Activated CD4-positive, CD25-positive, alpha-beta regulatory T cell treated with anti-CD3 and anti-CD28 coated beads, Interleukin-2, amount 50 U/mL, for 72 hours (primary cell): ENCODE results near the gene RASIP1.
"Not testable (repeated sequence)": the region's sequence is repeated elsewhere in the genome, so short reads cannot be mapped to it uniquely, and the experiment has no call there.

Experiments used
- DNase-seq: peaks from one replicate; pipeline ENCODE4 v3.0.0; 2021

The RASIP1 gene

DNA sequence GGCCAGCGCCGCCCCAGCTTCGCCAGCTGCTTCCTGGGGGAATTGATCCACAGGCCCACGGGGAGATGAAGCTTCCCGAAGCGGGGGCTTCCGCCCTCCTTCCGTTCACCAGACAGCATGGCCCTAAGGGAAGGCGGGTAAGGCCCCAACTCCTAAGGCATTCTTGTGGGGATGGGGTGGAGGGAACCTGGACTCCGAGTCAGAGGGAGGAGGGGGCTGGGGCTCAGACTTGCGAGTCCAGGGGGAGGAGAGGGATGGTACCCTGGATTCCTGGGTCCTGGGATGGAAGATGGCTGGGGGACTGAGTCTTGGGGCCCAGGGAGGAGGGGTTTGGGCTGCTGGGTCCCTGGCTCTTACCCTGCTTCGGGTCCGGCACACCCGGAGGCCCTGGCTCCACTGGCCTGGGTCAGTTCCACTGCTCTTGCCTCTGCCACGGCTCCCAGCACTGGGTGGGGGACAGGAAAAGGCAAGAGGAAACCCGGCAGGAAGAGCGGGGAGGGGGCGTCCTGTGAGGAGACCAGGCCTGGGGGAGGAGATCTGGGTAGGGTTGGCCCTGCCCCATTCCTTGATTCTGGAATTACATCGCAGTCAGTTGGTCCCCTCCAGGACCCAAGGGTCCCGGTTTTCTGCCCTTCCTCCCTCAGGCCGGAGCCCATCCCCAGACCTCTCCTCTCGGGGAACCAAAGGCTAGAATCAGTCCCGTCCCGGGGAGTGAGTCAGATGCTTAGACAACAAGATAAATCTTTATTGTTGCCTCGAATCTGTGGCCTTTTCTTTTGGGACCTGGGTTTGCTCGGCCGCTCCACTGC, at the start of gene RASIP1:
Gene RASIP1 (minus strand): TSS at position 447 of the 809 bp plus-strand sequence. CDS start 328 bp downstream, at position 119.
- DNase-seq = no peak

DNA sequence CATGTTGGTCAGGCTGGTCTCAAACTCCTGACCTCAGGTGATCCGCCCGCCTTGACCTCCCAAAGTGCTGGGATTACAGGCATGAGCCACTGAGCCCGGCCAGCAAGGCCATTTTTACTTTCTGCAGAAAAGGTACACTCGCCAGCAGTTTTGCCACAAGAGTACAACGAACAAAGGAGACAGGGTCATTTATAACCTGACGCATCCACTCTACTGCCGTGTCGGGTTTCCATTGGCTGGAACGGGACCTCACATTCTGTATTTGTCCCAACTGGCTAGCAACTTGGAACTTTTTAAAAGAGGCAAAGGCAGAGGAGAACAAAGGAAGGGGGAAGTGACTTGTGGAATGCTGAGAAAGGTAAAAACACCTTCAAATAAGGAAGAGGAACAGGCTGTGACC, 46.9 kb upstream of the RASIP1 start:
- not testable (repeated sequence) for DNase-seq

- not testable (repeated sequence) for DNase-seq
Observed at GRCh38 chr19:48786422-48786821, 46.0 kb upstream of the RASIP1 start.

DNA sequence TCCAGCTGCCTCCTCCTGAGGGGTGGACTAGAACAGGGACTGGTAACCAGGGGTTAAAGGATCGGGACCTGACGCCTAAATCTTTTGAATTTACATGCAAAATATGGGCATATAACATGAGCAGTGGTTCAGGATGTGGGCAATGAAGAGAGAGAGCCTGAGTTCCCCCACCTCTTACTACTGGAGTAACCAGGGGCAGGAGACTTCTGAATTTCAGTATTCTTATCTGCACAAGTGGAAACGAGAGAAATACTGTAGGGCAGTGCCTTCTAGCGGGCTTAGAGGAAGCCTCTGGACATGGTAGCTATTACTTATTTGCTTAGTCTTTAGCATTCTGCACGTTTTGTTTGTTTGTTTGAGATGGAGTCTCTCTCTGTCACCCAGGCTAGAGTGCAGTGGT, 44.1 kb upstream of the RASIP1 start:
- DNase-seq = no peak

DNA sequence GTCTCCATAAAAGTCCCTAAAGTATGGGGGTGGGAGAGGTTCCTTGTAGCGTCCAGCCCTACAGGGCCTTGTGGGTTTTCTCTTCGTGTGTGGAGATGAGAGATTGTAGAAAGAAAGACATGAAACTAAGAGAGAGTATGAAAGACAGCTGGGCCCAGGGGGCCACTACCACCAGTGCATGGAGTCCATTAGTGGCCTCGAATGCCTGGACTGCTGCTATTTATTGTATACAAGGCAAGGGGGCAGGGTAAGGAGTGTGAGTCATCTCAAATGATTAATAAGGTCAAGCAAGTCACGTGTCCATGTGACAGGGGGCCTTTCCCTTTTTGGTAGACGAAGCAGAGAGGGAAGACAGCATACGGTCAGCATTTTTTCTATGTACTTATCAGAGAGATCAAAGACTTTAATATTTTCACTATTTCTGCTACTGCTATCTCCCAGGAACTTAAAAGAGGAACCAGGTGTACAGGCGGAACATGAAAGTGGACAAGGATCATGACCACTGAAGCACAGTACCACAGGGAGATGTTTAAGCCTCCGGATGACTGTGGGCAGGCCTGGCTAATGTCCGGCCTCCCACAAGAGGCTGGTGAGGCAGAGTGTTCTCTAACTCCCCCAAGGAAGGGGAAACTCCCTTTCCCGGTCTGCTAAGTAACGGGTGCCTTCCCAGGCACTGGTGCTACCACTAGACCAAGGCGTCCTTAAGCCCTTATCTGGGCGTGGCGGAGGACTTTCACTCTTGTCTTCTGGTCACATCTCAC, 40.4 kb upstream of the RASIP1 start:
- no peak for DNase-seq

DNA sequence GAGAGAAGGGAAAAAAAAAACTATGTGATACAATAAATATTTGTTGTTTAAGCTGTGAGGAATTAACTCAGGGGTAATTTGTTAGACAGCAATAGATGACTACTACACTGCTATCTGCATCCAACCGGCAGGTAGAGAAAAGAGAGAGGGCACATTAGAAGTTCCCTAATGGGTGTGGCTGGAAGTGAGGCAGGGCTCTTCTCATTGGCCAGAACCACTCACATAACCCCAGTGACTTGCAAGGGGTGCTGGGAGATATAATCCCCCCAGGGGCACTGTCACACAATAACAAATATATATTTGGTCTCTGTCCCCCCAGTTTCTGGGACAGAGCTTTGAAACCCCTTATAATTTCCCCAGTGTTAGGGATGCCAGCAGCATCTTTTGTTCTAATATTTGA, 39.2 kb upstream of the RASIP1 start:
- DNase-seq = no peak

DNA sequence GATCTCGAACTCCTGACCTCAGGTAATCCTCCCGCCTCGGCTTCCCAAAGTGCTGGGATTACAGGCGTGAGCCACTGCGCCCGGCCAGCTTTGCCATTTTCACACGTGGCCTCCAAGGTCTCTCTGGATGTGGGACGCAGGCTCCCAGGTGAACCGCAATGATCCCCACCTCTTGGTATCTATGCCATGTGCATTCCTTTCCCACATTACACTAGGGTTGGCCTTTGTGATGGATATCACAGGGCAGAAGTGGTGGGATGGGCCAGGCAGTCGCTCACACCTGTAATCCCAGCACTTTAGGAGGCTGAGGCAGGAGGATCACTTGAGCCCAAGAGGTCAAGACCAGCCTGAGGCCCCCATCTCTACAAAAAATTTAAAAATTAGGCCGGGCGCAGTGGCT, 37.3 kb upstream of the RASIP1 start:
- no peak for DNase-seq

GRCh38 chr19:48777139-48777538, 36.7 kb upstream of the RASIP1 start:
- DNase-seq = no peak

GRCh38 chr19:48772503-48772953, 32.1 kb upstream of the RASIP1 start:
- no peak for DNase-seq

GRCh38 chr19:48770734-48771472, 30.5 kb upstream of the RASIP1 start:
- no peak for DNase-seq

DNA sequence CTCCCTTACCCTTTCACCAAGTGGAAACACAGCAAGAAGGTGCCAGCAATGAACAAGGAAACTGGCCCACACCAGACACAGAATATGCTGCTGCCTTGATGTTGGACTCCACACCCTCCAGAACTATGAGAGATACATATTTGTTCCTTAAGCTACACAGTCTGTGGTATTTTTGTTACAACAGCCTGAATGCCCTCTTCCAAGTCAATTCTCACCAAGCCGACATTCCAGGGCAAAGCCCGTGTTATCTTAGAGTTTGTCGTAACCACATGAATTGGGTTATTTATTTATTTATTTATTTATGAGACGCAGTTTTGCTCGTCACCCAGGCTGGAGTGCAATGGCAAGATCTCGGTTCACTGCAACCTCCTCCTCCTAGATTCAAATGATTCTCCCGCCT, 29.9 kb upstream of the RASIP1 start:
- no peak for DNase-seq

DNA sequence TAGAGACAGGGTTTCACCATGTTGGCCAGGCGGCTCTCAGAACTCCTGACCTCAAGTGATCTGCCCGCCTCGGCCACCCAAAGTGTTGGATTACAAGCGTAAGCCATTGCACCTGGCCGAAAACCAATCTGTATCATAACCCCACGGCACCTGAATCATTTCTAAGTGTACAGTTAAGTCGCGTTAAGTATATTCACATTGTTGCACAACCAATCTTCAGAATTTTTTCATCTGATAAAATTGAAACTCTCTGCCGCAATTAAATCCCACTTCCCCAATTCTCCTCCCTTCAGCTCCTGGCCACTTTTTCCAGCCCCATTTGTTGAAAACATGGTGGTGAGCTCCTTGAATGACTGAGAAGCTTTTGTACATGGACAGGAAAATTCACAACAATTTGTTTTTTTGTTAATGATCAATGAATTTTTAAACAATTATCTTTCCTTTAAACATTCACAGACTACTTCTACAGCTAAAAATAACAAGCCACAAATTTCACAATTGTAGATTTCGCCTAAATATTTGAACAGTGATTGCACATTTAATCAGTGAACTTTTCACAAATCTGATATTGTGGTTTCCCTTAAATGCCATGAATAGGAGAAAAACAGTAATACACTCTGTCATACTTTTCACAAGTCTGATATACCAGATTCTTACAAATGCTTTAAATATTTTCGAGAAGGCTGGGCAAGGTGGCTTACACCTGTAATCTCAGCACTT, 28.7 kb upstream of the RASIP1 start:
- DNase-seq = no peak

GRCh38 chr19:48768171-48768753, 27.9 kb upstream of the RASIP1 start:
- DNase-seq = not testable (repeated sequence)

DNA sequence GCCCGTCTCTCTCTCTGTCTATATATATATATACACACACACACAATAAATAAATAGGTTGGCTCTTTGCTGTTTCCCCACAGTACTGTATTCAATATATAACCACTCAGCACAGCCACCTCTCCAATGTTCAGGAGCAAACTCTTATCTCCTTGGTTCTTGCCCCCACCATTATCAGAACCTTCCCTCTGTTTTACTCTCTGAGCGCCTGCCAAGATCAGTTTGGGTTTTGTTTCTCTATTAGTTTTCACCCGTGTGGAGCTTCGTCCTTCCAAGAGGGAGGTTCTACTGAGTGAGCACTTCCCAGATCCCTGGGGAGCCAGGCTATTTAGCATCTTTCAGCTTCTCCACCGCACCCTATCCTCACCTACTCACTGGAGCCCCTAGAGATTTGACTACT, 25.4 kb upstream of the RASIP1 start:
- not testable (repeated sequence) for DNase-seq

DNA sequence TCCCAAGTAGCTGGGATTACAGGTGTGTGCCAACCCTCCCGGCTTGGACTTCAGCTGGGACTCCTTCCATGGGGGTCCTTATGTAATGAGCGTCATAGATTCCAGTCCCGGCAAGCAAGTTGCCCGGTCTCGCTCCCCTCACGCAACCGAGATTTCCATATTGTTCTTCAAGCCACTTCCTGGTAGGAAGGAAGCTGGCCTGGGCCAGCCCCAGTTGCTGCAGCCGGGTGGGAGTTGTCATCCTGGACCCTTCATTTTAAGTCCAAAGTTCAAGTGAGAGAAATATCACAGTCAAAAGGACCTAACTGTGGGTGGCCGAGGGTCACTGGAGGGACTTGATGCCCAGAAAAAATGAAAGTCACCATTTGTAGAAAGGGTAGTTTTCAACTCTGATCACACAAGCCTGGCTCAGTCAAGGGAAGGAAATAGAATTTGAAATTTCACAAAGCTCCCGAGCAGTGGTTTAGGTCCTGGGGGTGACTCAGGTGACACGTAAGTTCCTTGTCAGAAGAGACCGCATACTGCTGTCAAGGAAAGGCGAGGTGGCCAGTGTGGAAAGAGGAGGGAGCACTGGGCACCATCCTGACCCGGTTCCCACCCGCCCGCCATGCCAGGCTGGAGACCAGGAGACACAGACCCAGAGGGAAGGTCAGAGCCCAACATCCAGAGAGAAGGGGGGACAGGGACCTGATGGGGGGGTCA, 20.2 kb upstream of the RASIP1 start:
- no peak for DNase-seq

DNA sequence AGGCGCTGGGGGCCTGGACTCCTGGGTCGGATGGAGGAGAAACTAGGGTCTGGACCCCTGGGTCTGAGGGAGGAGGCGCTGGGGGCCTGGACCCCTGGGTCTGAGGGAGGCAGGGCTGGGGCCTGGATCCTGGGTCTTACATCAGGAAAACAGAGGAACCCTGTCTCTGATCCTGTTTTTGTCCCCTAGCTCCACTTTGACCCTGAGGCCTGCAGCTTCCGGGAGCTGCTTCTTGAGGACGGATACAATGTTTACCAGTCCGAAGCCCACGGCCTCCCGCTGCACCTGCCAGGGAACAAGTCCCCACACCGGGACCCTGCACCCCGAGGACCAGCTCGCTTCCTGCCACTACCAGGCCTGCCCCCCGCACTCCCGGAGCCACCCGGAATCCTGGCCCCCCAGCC, 17.3 kb upstream of the RASIP1 start:
- no peak for DNase-seq

- no peak for DNase-seq
Observed at GRCh38 chr19:48757089-48757675, 16.8 kb upstream of the RASIP1 start.

- no peak for DNase-seq
Observed at GRCh38 chr19:48756686-48757085, 16.3 kb upstream of the RASIP1 start.

DNA sequence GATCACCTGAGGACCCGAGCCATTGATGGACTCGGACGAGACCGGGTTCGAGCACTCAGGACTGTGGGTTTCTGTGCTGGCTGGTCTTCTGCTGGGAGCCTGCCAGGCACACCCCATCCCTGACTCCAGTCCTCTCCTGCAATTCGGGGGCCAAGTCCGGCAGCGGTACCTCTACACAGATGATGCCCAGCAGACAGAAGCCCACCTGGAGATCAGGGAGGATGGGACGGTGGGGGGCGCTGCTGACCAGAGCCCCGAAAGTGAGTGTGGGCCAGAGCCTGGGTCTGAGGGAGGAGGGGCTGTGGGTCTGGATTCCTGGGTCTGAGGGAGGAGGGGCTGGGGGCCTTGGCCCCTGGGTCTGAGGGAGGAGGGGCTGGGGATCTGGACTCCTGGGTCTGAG, 15.8 kb upstream of the RASIP1 start:
- no peak for DNase-seq

GRCh38 chr19:48755787-48756186, 15.4 kb upstream of the RASIP1 start:
- no peak for DNase-seq

GRCh38 chr19:48755084-48755641, 14.8 kb upstream of the RASIP1 start, which contains the start of gene FGF21:
Gene FGF21, plus strand, starts transcription at chr19:48755524. Its CDS starts 713 bp downstream, at chr19:48756237.
- DNase-seq = no peak
